HFF-Myc (cell line): ENCODE results near the gene GALNT16.

ENCODE experiments used
- DNase-seq: peaks from one replicate; pipeline ENCODE4 v3.0.0-alpha.2; 2011; ENCODE audit warnings: low read depth; ENCODE audit errors: extremely low read depth
- H3K4me3 ChIP-seq: replicated peaks from 2 replicates; pipeline ENCODE4 v1.5.1; 2011; ENCODE audit warnings: low read depth, mild to moderate bottlenecking, control low read depth, low read length
- TF ChIP-seq, protein P1 (sequence below): IDR thresholded peaks from 2 replicates; pipeline ENCODE4 v1.5.1; 2012; ENCODE audit warnings: mild to moderate bottlenecking, low read depth, low read length, control low read depth; ENCODE audit errors: missing control alignments

Gene GALNT16

DNA sequence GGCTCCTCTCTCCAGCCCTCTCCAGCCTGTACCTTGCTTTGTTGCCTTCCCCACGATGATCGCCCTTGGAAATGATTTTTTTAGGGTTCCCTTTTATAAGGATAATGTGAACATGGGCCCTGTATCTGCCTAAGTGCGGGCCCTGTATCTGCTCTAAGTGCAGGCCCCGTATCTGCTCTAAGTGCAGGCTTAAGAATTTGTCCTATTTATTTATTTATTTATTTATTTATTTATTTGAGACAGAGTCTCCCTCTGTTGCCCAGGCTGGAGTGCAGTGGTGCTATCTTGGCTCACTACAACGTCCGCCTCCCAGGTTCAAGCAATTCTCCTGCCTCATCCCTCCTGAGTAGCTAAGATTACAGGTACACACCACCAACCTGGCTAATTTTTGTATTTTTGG is 22.5 kb downstream of the GALNT16 start:
- TF ChIP-seq, protein P1, sequence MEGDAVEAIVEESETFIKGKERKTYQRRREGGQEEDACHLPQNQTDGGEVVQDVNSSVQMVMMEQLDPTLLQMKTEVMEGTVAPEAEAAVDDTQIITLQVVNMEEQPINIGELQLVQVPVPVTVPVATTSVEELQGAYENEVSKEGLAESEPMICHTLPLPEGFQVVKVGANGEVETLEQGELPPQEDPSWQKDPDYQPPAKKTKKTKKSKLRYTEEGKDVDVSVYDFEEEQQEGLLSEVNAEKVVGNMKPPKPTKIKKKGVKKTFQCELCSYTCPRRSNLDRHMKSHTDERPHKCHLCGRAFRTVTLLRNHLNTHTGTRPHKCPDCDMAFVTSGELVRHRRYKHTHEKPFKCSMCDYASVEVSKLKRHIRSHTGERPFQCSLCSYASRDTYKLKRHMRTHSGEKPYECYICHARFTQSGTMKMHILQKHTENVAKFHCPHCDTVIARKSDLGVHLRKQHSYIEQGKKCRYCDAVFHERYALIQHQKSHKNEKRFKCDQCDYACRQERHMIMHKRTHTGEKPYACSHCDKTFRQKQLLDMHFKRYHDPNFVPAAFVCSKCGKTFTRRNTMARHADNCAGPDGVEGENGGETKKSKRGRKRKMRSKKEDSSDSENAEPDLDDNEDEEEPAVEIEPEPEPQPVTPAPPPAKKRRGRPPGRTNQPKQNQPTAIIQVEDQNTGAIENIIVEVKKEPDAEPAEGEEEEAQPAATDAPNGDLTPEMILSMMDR: no peak
- no peak overlapping the region for H3K4me3 ChIP-seq
- no peak for DNase-seq

DNA sequence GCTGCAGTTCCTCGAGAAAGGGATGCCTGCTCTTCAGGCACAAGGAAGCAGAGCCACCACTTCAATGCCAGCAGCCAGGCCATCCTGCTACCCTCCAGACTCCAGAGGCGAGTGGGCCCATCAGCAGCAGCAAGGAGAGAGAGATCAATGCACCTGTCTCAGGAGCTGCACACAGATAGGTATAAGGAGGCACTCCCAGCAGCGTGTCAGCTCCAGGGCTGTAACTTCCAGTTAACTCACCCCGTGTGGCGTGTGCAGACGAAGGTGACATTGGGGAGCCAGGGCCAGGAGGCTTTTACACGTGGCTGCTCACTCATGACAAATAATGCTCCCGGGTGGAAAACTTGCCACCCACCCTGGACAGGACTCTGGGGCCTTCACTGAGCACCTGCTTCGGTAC is 24.2 kb downstream of the GALNT16 start:
- TF ChIP-seq, protein P1: no peak
- H3K4me3 ChIP-seq: no peak overlapping the region
- no peak for DNase-seq

DNA sequence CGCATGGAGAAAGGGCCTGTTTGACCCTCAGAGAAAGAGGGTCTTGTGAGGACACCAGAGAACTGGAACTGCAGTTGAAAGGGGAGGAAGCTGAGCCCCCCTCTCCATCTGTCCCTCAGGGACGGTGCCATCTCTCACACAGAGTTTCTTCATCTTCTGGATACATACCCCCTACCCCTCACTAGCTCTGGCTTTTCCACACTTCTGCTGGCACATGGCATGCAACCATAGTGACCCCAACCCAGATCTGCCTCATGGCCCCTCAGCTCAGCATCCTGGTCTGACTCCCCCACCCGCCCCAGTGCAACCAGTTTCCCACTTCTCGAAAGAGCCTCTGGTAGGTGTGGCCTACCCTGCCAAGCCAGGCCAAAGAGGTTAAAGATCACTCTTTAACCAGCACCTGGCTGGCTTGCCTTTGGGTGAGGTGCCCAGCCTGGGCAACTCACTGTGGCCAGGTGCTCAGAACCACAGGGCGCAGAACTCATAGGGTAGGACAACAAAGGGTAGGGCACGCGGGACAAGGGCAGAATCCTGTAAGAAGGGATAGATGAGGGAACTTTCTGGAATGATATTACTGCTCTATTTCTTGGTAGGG is 25.8 kb downstream of the GALNT16 start:
- no peak for DNase-seq
- TF ChIP-seq, protein P1: no peak
- no peak overlapping the region for H3K4me3 ChIP-seq

DNA sequence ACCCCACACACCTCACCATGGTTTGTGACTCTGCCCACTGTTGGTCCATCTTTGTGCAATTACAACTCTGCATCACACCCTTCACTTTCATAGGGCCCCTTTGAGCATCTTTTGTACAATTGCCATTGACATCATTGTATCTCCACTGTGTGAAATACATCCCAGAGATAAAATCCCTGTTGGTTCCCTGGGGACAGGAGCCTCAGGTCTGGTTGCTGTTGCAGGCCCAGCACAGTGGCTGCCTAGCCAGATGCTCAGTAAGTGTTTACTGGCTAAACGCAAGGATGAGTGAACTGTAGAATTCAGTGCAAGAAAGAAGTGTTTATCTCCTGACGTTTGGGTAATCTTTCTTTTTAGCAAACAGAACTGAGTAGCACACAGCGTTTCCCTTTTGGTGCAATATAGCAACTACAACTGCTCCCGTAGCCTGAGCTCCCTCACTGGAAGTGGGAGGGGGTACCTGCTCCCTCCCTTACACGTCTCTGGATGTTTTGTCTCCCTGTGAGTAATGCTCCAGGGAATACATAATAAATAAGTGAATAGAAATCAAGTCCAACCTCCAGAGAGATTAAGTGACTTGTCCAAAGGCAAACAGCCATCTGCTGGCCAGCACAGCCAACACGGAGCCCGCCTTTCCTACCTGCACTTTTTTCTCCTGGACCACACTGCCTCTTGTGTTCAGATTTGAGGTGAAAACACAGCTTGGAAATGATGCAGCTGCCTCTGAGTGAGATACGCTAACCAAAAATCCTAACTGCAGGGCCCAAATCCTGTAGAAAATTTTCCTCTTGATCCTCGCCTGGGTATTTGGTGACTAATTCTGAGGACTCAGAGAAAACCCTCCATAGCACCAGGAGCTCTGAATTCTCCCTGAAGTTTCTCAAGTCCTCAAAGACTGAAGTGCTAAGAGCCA is 27.4 kb downstream of the GALNT16 start:
- TF ChIP-seq, protein P1: no peak
- DNase-seq: no peak
- H3K4me3 ChIP-seq: no peak overlapping the region

DNA sequence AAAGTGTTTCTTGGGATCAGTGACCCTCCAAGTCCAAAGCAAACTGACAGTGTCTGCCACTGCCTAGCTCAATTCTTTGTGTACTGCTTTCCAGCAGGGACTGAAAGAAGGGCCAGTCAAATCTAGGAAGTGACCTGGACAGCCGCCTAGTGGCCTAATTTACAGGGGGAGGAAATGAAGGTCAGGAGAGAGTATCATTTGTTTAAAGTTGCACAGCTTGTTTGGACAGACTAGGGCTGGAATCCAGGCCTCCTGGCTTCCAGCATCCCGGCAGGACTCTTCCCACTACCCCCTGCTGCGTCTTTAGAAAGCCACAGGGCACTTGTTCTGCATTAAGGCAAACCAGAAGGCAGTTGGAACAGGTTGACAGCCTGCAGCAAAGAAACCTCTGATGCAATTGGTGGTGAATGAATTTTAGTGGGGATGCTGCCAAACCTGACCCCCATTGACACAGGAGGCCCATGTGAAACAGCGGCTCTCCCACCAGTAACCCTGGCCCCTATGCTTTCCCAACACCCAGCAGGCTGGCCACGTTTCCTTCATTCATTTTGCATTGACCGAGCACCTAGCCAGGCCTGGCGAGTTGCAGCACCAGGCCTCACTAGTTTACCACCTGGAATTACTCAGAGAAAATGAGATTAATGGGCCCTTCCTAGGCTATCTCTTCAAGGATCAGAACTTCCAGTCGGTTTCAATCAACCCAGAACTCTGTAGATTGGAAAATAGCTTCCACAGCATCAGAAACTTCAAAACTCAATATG is 28.2 kb downstream of the GALNT16 start:
- TF ChIP-seq, protein P1: peak; percentile 32
- no peak overlapping the region for H3K4me3 ChIP-seq
- DNase-seq: no peak

DNA sequence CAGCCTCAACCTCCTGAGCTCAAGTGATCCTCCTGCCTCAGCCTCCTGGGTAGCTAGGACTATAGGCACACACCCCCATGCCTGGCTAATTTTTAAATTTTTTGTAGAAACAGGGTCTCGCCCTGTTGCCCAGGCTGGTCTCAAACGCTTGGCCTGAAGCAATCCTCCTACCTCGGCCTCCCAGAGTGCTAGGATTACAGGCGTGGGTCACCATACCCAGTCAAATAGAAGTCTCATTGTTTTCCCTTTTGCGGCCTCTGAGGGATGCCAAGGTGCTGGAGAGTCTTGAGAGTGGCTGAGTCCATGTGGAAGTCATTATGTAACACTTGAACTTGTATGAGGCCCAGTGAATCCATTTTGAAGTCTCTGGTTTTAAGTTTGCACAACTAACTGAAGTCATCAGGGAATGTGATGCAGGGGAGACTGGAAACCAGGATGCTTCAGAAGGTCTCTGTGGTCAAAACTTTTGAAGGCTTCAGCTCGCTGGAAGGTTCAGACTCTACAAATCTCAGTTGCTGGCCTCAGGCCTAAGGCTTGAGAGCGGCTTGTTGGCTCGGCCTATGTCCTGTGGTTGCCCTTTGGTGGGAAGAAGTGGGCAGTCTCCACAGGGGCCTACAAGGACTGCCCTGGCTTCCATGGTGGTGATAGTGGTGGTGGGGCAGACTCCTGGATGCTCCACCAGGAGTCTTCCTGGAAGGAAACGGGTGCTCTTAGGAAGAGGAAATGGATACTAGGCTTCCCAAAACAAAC is 29.2 kb downstream of the GALNT16 start:
- TF ChIP-seq, protein P1: no peak
- no peak overlapping the region for H3K4me3 ChIP-seq
- no peak for DNase-seq
